Measurements from ENCODE around the gene SYNE1. TPM values are rescaled to one million over a fixed set of nuclear protein-coding genes. Genes with fewer than 3 reads are reported as not detected.
A peak's percentile ranks its signal among the peaks of the same experiment; 100 is the strongest.

The SYNE1 gene
- polyA plus RNA-seq, 2 of the 4 experiments (the other 2 are of a cell fraction): 10.5 to 28.5 TPM

DNA sequence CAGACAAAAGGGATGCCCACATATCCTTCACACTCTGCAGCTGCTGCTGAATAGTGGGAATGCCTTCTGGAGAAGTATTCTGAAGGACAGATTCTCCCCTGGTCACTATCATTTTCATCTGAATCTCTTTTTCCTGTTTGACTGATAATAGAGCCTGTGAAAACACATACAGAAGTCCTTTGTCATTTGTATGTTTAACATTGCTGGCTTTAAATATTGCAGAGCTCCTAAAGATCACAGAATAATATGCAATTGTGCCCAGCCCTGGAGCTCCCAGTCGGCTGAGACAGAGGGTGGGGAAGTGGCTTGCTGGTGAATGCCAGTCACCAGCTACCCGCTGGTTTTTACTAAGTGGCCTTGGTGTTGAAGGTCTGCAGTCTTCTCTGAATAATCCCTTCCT lies 272.3 kb downstream of the SYNE1 start:
- DNase-seq (ENCODE audit: low read depth in 1 of 2, low spot score in 1 of 2) (no peak), ATAC-seq (no peak), FAIRE-seq (no peak)
- H3K4me1 ChIP-seq: no peaks in the 10 kb centered on the region
- ChIA-PET POLR2A (no interaction called here), CTCF (interaction anchor here (0.6 to 1.3 kb wide), 3 partner anchors 8 to 104 kb away, joined by 3 to 4 read pairs (median 3); no protein-coding TSS in a partner anchor)
- H3K9me3 ChIP-seq: no peaks in the 10 kb centered on the region
- H3K4me2 ChIP-seq: no peak overlapping the region
- WGBS (ENCODE audit: missing lambda C conversion rate): 82% methylated on average over 2 of the region's 2 CpGs
- no peak overlapping the region for H3K27ac ChIP-seq
- H3K4me3 ChIP-seq: no peak overlapping the region
- TF ChIP-seq, protein P1, sequence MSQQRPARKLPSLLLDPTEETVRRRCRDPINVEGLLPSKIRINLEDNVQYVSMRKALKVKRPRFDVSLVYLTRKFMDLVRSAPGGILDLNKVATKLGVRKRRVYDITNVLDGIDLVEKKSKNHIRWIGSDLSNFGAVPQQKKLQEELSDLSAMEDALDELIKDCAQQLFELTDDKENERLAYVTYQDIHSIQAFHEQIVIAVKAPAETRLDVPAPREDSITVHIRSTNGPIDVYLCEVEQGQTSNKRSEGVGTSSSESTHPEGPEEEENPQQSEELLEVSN (IDR thresholded peaks at IDR 0.05; ENCODE audit: borderline replicate concordance, low read depth): no peak
- TF ChIP-seq, protein P2, sequence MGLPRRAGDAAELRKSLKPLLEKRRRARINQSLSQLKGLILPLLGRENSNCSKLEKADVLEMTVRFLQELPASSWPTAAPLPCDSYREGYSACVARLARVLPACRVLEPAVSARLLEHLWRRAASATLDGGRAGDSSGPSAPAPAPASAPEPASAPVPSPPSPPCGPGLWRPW (IDR thresholded peaks at IDR 0.05): no peak
- TF ChIP-seq CBX8 (IDR thresholded peaks at IDR 0.05) (no peak), ZC3H11A (IDR thresholded peaks at IDR 0.05) (no peak), KDM5A (IDR thresholded peaks at IDR 0.05) (no peak), CHD4 (IDR thresholded peaks at IDR 0.05; ENCODE audit: borderline replicate concordance) (no peak)

DNA sequence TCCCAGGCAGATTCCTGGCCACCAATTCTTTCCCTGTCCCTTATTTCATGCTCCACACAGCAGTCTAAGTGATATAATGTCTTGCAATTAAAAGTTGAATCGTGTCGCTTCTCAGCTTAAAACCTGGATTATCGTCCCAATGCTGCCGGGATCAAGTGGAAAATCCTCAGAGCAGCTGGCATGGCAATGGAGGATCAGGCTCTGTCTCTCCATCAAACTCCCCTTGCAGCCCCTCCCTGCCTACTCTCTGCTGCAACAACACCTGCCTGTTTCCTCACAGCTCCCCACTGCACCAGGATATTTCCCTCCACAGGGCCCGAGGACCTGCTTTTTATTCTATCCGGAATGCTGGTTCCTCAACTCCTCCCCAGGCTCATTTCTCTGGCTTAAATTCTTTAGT lies 277.1 kb downstream of the SYNE1 start:
- Histone ChIP-seq H3K27ac (no peak overlapping the region), H3K4me1 (peaks cover 14% of the 10 kb centered on the region; the same call in 2 of the 3 replicates), H3K9me3 (no peaks in the 10 kb centered on the region), H3K4me3 (no peak overlapping the region), H3K4me2 (no peak overlapping the region)
- FAIRE-seq (no peak), ATAC-seq (no peak), DNase-seq (ENCODE audit: low read depth in 1 of 2, low spot score in 1 of 2) (no peak)
- CTCF ChIA-PET: interaction anchor here (1.0 to 1.7 kb wide), 2 partner anchors 21 to 58 kb away, joined by 3 to 4 read pairs; no protein-coding TSS in a partner anchor
- 85% methylated on average over 6 of the region's 6 CpGs for WGBS (ENCODE audit: missing lambda C conversion rate)
- TF ChIP-seq NPAS2 (CRISPR knock-in tag; IDR thresholded peaks at IDR 0.05; ENCODE audit: borderline replicate concordance): no peak
- no peak for TF ChIP-seq EHF (CRISPR knock-in tag; IDR thresholded peaks at IDR 0.05)
- TF ChIP-seq, protein P1 (IDR thresholded peaks at IDR 0.05; ENCODE audit: borderline replicate concordance, low read depth): no peak
- TF ChIP-seq RARB (CRISPR knock-in tag; IDR thresholded peaks at IDR 0.05): no peak
- no peak for TF ChIP-seq BHLHE40 (IDR thresholded peaks at IDR 0.05; ENCODE audit: low read depth, low read length)
- no peak for TF ChIP-seq CHD2 (IDR thresholded peaks at IDR 0.05; ENCODE audit: low read length, partially characterized antibody)
- POLR2A ChIA-PET: no interaction called here

DNA sequence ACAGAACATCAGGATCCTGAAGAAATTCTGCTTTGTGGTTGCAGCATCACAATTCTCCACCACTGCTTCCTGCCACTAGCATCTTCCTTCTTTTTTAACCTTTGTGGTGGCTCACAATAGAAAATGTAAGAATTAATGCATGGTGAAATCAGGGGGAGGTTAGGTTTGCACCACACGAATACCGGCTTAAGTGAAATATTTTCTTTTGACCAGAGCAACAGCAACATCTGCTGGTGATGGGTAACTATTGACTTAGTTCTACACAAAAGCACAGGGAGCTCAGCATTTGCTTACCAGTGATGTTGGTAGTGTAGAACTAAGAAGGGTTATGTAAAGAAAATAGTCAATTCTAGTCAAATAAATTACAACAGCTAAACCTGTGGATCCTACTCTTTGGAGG lies 280.5 kb downstream of the SYNE1 start:
- ChIA-PET POLR2A (no interaction called here), CTCF (interaction anchor here (0.7 to 1.1 kb wide), 5 partner anchors 8 to 55 kb away, joined by 3 to 4 read pairs (median 3); no protein-coding TSS in a partner anchor)
- FAIRE-seq (no peak), DNase-seq (ENCODE audit: low read depth in 1 of 2, low spot score in 1 of 2) (peak in 1 of 2 experiments; percentile 34), ATAC-seq (peak; percentile 70 to 76; a peak in 5 of 6 replicates)
- H3K4me2 ChIP-seq: no peak overlapping the region; the same call in 2 of the 3 replicates
- no peaks in the 10 kb centered on the region for H3K9me3 ChIP-seq
- H3K4me3 ChIP-seq: no peak overlapping the region
- WGBS (ENCODE audit: missing lambda C conversion rate): 73% methylated on average over 2 of the region's 2 CpGs
- H3K27ac ChIP-seq: no peak overlapping the region
- peak in 1 of 2 experiments; percentile 21; a peak in 1 of 5 replicates for TF ChIP-seq RAD21 (conservative IDR thresholded peaks at IDR 0.05 in 1 of 2, IDR thresholded peaks at IDR 0.05 in 1 of 2)
- no peak for TF ChIP-seq MYC (IDR thresholded peaks at IDR 0.05; ENCODE audit: borderline replicate concordance, low read length)
- TF ChIP-seq, protein P3, sequence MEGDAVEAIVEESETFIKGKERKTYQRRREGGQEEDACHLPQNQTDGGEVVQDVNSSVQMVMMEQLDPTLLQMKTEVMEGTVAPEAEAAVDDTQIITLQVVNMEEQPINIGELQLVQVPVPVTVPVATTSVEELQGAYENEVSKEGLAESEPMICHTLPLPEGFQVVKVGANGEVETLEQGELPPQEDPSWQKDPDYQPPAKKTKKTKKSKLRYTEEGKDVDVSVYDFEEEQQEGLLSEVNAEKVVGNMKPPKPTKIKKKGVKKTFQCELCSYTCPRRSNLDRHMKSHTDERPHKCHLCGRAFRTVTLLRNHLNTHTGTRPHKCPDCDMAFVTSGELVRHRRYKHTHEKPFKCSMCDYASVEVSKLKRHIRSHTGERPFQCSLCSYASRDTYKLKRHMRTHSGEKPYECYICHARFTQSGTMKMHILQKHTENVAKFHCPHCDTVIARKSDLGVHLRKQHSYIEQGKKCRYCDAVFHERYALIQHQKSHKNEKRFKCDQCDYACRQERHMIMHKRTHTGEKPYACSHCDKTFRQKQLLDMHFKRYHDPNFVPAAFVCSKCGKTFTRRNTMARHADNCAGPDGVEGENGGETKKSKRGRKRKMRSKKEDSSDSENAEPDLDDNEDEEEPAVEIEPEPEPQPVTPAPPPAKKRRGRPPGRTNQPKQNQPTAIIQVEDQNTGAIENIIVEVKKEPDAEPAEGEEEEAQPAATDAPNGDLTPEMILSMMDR (IDR thresholded peaks at IDR 0.05): peak; percentile 35; the same call in 2 of the 3 replicates
- H3K4me1 ChIP-seq: peaks cover 14% of the 10 kb centered on the region; the same call in 2 of the 3 replicates

DNA sequence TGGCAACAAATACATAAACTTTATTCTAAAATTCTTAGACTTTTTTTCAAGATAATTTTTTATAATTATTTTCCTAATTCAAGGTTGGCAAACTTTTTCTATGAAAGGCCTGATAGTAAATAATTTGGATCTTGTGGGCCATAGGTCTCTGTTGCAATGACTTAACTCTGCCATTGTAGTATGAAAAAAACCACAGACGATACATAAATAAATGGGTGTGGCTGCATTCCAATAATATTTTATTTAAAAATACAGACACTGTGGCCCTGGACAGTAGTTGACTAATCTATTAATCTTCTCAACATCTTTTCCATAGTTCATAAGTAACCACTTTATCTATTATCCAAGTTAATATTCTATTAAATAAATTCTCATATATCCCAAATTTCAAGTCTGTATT lies 281.1 kb downstream of the SYNE1 start:
- DNase-seq (ENCODE audit: low read depth in 1 of 2, low spot score in 1 of 2): no peak
- H3K9me3 ChIP-seq: no peaks in the 10 kb centered on the region
- no peak overlapping the region for H3K4me3 ChIP-seq
- H3K27ac ChIP-seq: no peak overlapping the region
- ATAC-seq: no peak
- ChIA-PET POLR2A (no interaction called here), CTCF (no interaction called here)
- peaks cover 14% of the 10 kb centered on the region; the same call in 2 of the 3 replicates for H3K4me1 ChIP-seq
- FAIRE-seq: no peak
- 25% methylated on average over 1 of the region's 1 CpG for WGBS (ENCODE audit: missing lambda C conversion rate)
- peak overlapping the region; percentile 19; the same call in 1 of the 3 replicates for H3K4me2 ChIP-seq
- TF ChIP-seq HOXB13 (CRISPR knock-in tag; IDR thresholded peaks at IDR 0.05; ENCODE audit: low read depth) (no peak), SREBF2 (IDR thresholded peaks at IDR 0.05) (no peak), HOXA7 (CRISPR knock-in tag; IDR thresholded peaks at IDR 0.05) (no peak), TP53 (CRISPR knock-in tag; IDR thresholded peaks at IDR 0.05) (no peak), RNF2 (IDR thresholded peaks at IDR 0.05; ENCODE audit: borderline replicate concordance, low read depth) (no peak), ZC3H11A (IDR thresholded peaks at IDR 0.05) (no peak), ZNF302 (CRISPR knock-in tag; IDR thresholded peaks at IDR 0.05) (no peak)
- TF ChIP-seq, protein P4, sequence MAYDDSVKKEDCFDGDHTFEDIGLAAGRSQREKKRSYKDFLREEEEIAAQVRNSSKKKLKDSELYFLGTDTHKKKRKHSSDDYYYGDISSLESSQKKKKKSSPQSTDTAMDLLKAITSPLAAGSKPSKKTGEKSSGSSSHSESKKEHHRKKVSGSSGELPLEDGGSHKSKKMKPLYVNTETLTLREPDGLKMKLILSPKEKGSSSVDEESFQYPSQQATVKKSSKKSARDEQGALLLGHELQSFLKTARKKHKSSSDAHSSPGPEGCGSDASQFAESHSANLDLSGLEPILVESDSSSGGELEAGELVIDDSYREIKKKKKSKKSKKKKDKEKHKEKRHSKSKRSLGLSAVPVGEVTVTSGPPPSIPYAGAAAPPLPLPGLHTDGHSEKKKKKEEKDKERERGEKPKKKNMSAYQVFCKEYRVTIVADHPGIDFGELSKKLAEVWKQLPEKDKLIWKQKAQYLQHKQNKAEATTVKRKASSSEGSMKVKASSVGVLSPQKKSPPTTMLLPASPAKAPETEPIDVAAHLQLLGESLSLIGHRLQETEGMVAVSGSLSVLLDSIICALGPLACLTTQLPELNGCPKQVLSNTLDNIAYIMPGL (CRISPR knock-in tag; IDR thresholded peaks at IDR 0.05; ENCODE audit: borderline replicate concordance): no peak
- TF ChIP-seq, protein P5, sequence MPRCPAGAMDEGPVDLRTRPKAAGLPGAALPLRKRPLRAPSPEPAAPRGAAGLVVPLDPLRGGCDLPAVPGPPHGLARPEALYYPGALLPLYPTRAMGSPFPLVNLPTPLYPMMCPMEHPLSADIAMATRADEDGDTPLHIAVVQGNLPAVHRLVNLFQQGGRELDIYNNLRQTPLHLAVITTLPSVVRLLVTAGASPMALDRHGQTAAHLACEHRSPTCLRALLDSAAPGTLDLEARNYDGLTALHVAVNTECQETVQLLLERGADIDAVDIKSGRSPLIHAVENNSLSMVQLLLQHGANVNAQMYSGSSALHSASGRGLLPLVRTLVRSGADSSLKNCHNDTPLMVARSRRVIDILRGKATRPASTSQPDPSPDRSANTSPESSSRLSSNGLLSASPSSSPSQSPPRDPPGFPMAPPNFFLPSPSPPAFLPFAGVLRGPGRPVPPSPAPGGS (IDR thresholded peaks at IDR 0.05): no peak
- TF ChIP-seq, protein P6, sequence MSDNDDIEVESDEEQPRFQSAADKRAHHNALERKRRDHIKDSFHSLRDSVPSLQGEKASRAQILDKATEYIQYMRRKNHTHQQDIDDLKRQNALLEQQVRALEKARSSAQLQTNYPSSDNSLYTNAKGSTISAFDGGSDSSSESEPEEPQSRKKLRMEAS (IDR thresholded peaks at IDR 0.05): no peak

Data from A549 (cell line).